GM23248 (cell line): Measurements from ENCODE around the gene MINDY4. TPM values are rescaled to one million over a fixed set of nuclear protein-coding genes. Genes with fewer than 3 reads are reported as not detected.

ENCODE experiments used
- DNase-seq: peaks from one replicate; pipeline ENCODE4 v3.0.0-alpha.2; 2015
- H2AFZ ChIP-seq: fragments of 200-600 bp; sonication (generic); 2 replicates; pipeline ENCODE4 v1.6.1; 2016; ENCODE audit warnings: antibody characterized with exemption
- H3F3A ChIP-seq: fragments of 200-600 bp; sonication (generic); 2 replicates; pipeline ENCODE4 v1.6.1; 2016; ENCODE audit warnings: mild to moderate bottlenecking, antibody characterized with exemption, mixed run types; ENCODE audit not compliant: insufficient read depth
- H3K27ac ChIP-seq: fragments of 200-600 bp; sonication (generic); 2 replicates; pipeline ENCODE4 v1.5.1; 2016; ENCODE audit warnings: mild to moderate bottlenecking
- H3K27me3 ChIP-seq: fragments of 200-600 bp; sonication (generic); replicated peaks from 2 replicates; pipeline ENCODE4 v1.6.1; 2016; ENCODE audit warnings: mild to moderate bottlenecking; ENCODE audit not compliant: insufficient read depth
- H3K36me3 ChIP-seq: fragments of 200-600 bp; sonication (generic); 2 replicates; pipeline ENCODE4 v1.6.1; 2016; ENCODE audit warnings: low read depth, mild to moderate bottlenecking
- H3K4me1 ChIP-seq: fragments of 200-600 bp; sonication (generic); 2 replicates; pipeline ENCODE4 v1.6.1; 2016; ENCODE audit warnings: mild to moderate bottlenecking; ENCODE audit not compliant: insufficient read depth
- H3K4me2 ChIP-seq: fragments of 200-600 bp; sonication (generic); one replicate; pipeline ENCODE4 v1.6.1; 2016; ENCODE audit warnings: mild to moderate bottlenecking; ENCODE audit not compliant: unreplicated experiment
- H3K4me3 ChIP-seq: fragments of 200-600 bp; sonication (generic); 2 replicates; pipeline ENCODE4 v1.5.1; 2016; ENCODE audit warnings: mild to moderate bottlenecking
- H3K79me2 ChIP-seq: fragments of 200-600 bp; sonication (generic); 2 replicates; pipeline ENCODE4 v1.6.1; 2016; ENCODE audit warnings: mild to moderate bottlenecking; ENCODE audit not compliant: insufficient read depth
- H3K9ac ChIP-seq: fragments of 200-600 bp; sonication (generic); 2 replicates; pipeline ENCODE4 v1.6.1; 2016; ENCODE audit warnings: mild to moderate bottlenecking
- H3K9me2 ChIP-seq: fragments of 200-600 bp; sonication (generic); 2 replicates; pipeline ENCODE4 v1.6.1; 2016; ENCODE audit warnings: mixed run types, mild to moderate bottlenecking, moderate library complexity; ENCODE audit not compliant: insufficient read depth
- H3K9me3 ChIP-seq: fragments of 200-600 bp; sonication (generic); one replicate; pipeline ENCODE4 v1.6.1; 2017; ENCODE audit warnings: low read depth
- H4K20me1 ChIP-seq: fragments of 200-600 bp; sonication (generic); 2 replicates; pipeline ENCODE4 v1.6.0; 2016; ENCODE audit not compliant: insufficient read depth
- EZH2 ChIP-seq: fragments of 200-600 bp; sonication (generic); IDR thresholded peaks from 2 replicates; pipeline ENCODE4 v1.6.1; 2018; ENCODE audit warnings: antibody characterized with exemption, mild to moderate bottlenecking; ENCODE audit not compliant: insufficient read depth, poor library complexity, severe bottlenecking
- EZH2phosphoT487 ChIP-seq: fragments of 200-600 bp; sonication (generic); IDR thresholded peaks from 2 replicates; pipeline ENCODE4 v1.6.1; 2018; ENCODE audit warnings: antibody characterized with exemption, moderate library complexity, mild to moderate bottlenecking, low read depth; ENCODE audit not compliant: insufficient read depth
- WGBS, 2 experiments: methylation state at CpG; one replicate each; pipeline ENCODE4 v1.1.6; 2015 to 2017; ENCODE audit warnings: low lambda C conversion rate in 2 of 2, low coverage in 1 of 2; ENCODE audit errors: missing lambda C conversion rate in 2 of 2; 5-methylcytosine and 5-hydroxymethylcytosine counted together
- in situ Hi-C: fragments of 300-500 bp; cut with MboI; formaldehyde crosslinking; loops from 2 replicates; pipeline ENCODE4 v1.15.0; 2020
- polyA plus RNA-seq: library from polyadenylated mRNA; unstranded; fragments of >200 nt; fragmentation: Nextera tagmentation; extraction: Ambion mirVana; gene quantifications from 2 replicates; pipeline ENCODE4 v1.2.1, GENCODE V29; 2016
- total RNA-seq: library from RNA; depleted of rRNA; stranded (reverse); fragments of >200 nt; shearing (Covaris generic); gene quantifications from 2 replicates; pipeline ENCODE4 v1.2.3, GENCODE V29; 2014

Gene MINDY4
- total and polyA plus RNA-seq, 2 experiments from 2014 or later, result 2.5 to 3.5 TPM

GRCh38 chr7:30733691-30734090, 37.5 kb upstream of the MINDY4 start:
- no peak for TF ChIP-seq EZH2phosphoT487
- no peak for TF ChIP-seq EZH2
- Histone ChIP-seq H2AFZ (no peak overlapping the region), H3K4me1 (no peaks in the 10 kb centered on the region), H3K27ac (no peak overlapping the region), H3K9me2 (no peaks in the 10 kb centered on the region), H3K79me2 (no peaks in the 10 kb centered on the region), H4K20me1 (no peaks in the 10 kb centered on the region), H3F3A (no peaks in the 10 kb centered on the region), H3K4me2 (no peak overlapping the region), H3K36me3 (no peaks in the 10 kb centered on the region), H3K9me3 (no peaks in the 10 kb centered on the region), H3K4me3 (no peak overlapping the region), H3K27me3 (peaks cover 69% of the 10 kb centered on the region), H3K9ac (no peak overlapping the region)
- 66 to 68% methylated on average over 9 to 11 of the region's 11 CpGs for WGBS, 2 experiments
- no peak for DNase-seq
- in situ Hi-C loops, result no loop called here

GRCh38 chr7:30734497-30734896, 36.7 kb upstream of the MINDY4 start:
- Histone ChIP-seq H3K9me2 (no peaks in the 10 kb centered on the region), H3F3A (no peaks in the 10 kb centered on the region), H2AFZ (no peak overlapping the region), H3K4me1 (no peaks in the 10 kb centered on the region), H3K4me3 (no peak overlapping the region), H3K79me2 (no peaks in the 10 kb centered on the region), H3K9ac (no peak overlapping the region), H3K4me2 (no peak overlapping the region), H3K9me3 (no peaks in the 10 kb centered on the region), H3K27ac (no peak overlapping the region), H4K20me1 (no peaks in the 10 kb centered on the region), H3K36me3 (no peaks in the 10 kb centered on the region), H3K27me3 (peaks cover 67% of the 10 kb centered on the region)
- in situ Hi-C loops, result no loop called here
- no peak for DNase-seq
- TF ChIP-seq EZH2 (no peak), EZH2phosphoT487 (no peak)
- WGBS, 2 experiments, result 57 to 61% methylated on average over 7 of the region's 7 CpGs

- no peak for DNase-seq
- Histone ChIP-seq H4K20me1 (no peaks in the 10 kb centered on the region), H3F3A (no peaks in the 10 kb centered on the region), H3K27me3 (peaks cover 56% of the 10 kb centered on the region), H3K4me3 (no peak overlapping the region), H3K4me1 (no peaks in the 10 kb centered on the region), H3K36me3 (no peaks in the 10 kb centered on the region), H3K9me3 (no peaks in the 10 kb centered on the region), H3K9me2 (no peaks in the 10 kb centered on the region), H3K27ac (no peak overlapping the region), H3K79me2 (no peaks in the 10 kb centered on the region), H2AFZ (no peak overlapping the region), H3K4me2 (no peak overlapping the region), H3K9ac (no peak overlapping the region)
- no peak for TF ChIP-seq EZH2phosphoT487
- TF ChIP-seq EZH2, result no peak
- 73 to 80% methylated on average over 3 of the region's 3 CpGs for WGBS, 2 experiments
- in situ Hi-C loops, result no loop called here
These were observed 35.6 kb upstream of the MINDY4 start for GRCh38 chr7:30735631-30736030.

GRCh38 chr7:30736291-30736690, 34.9 kb upstream of the MINDY4 start:
- no peak overlapping the region for H2AFZ ChIP-seq
- DNase-seq, result no peak
- no peak overlapping the region for H3K4me3 ChIP-seq
- no peaks in the 10 kb centered on the region for H3K79me2 ChIP-seq
- WGBS, 2 experiments, result 50 to 52% methylated on average over 4 of the region's 4 CpGs
- H3K36me3 ChIP-seq, result no peaks in the 10 kb centered on the region
- no peaks in the 10 kb centered on the region for H4K20me1 ChIP-seq
- H3K27me3 ChIP-seq, result peaks cover 49% of the 10 kb centered on the region
- H3F3A ChIP-seq, result no peaks in the 10 kb centered on the region
- TF ChIP-seq EZH2 (no peak), EZH2phosphoT487 (no peak)
- H3K4me2 ChIP-seq, result no peak overlapping the region
- no peaks in the 10 kb centered on the region for H3K4me1 ChIP-seq
- H3K9me3 ChIP-seq, result no peaks in the 10 kb centered on the region
- in situ Hi-C loops, result no loop called here
- H3K9ac ChIP-seq, result no peak overlapping the region
- no peaks in the 10 kb centered on the region for H3K9me2 ChIP-seq
- no peak overlapping the region for H3K27ac ChIP-seq
